RWPE2 (cell line): ENCODE results near the gene ARHGAP9.

Source experiments
- ATAC-seq: fragments of 200-7000 bp; cut with Tn5 transposase; 3 replicates; pipeline ENCODE4 v1.9.1; 2021; ENCODE audit warnings: low read depth
- DNase-seq: peaks from one replicate; pipeline ENCODE4 v3.0.0-alpha.2; 2020; ENCODE audit warnings: low spot score
- H3K27ac ChIP-seq: fragments of 450-650 bp; 2 replicates; pipeline ENCODE4 v1.5.1; 2017; ENCODE audit warnings: mild to moderate bottlenecking; ENCODE audit not compliant: poor library complexity, severe bottlenecking
- H3K27me3 ChIP-seq: fragments of 250-450 bp; sonication (Bioruptor Pico); 2 replicates; pipeline ENCODE4 v1.5.1; 2021; ENCODE audit warnings: mild to moderate bottlenecking, moderate library complexity; ENCODE audit not compliant: insufficient read depth, poor library complexity, severe bottlenecking
- H3K36me3 ChIP-seq: fragments of 250-450 bp; sonication (Bioruptor Pico); 2 replicates; pipeline ENCODE4 v1.5.1; 2020; ENCODE audit warnings: low read depth, mild to moderate bottlenecking, moderate library complexity
- H3K4me1 ChIP-seq: fragments of 250-450 bp; sonication (Bioruptor Pico); 2 replicates; pipeline ENCODE4 v1.5.1; 2021; ENCODE audit warnings: mild to moderate bottlenecking, moderate library complexity; ENCODE audit not compliant: insufficient read depth, poor library complexity, severe bottlenecking
- H3K4me3 ChIP-seq: fragments of 250-450 bp; sonication (Bioruptor Pico); 2 replicates; pipeline ENCODE4 v1.5.1; 2021; ENCODE audit warnings: mild to moderate bottlenecking, moderate library complexity; ENCODE audit not compliant: severe bottlenecking
- H3K9me3 ChIP-seq: fragments of 250-450 bp; sonication (Bioruptor Pico); 2 replicates; pipeline ENCODE4 v1.5.1; 2021; ENCODE audit warnings: mild to moderate bottlenecking, moderate library complexity; ENCODE audit not compliant: severe bottlenecking
- TF ChIP-seq, protein P1 (sequence below): fragments of 450-650 bp; IDR thresholded peaks from one replicate; pipeline ENCODE4 v1.5.1; 2017; ENCODE audit warnings: mild to moderate bottlenecking, moderate library complexity; ENCODE audit not compliant: poor library complexity, severe bottlenecking

The ARHGAP9 gene

DNA sequence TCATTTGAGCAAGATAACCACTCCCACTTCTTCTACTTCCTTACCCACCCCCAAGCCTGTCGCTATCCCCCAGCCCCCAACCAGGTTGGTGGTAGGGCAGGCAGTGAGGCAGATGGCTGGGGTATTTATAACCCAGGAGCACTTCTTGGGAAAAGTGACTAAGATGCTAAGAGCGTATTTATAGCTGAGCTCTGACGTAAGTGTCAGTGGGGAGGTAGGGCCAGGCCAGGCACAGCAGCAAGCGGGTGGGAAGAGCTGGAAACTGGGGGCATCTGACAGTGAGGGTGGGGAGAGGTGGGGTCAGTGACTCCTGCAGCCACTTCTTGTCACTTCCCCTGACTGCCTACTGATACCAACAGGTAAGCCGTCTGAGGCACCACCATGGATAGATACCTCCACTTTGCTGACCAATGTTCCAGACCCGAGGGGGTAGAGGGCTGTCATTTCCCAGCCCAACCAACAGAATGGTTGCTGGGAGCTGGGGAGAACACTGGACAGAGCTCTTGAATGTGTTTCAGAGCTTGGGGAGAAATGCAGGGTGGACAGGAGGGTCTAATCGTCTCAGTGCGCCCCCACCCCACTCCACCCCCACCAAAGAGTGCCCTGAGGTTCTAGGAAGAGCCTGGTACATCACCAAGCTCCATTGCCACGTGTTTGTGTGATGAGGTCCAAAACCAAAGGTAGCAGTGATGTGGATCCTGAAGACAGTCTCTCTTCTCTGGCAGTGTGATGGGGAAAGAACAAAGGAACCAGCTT, 27.3 kb downstream of the ARHGAP9 start:
- H3K27ac ChIP-seq = no peak overlapping the region
- TF ChIP-seq, protein P1, sequence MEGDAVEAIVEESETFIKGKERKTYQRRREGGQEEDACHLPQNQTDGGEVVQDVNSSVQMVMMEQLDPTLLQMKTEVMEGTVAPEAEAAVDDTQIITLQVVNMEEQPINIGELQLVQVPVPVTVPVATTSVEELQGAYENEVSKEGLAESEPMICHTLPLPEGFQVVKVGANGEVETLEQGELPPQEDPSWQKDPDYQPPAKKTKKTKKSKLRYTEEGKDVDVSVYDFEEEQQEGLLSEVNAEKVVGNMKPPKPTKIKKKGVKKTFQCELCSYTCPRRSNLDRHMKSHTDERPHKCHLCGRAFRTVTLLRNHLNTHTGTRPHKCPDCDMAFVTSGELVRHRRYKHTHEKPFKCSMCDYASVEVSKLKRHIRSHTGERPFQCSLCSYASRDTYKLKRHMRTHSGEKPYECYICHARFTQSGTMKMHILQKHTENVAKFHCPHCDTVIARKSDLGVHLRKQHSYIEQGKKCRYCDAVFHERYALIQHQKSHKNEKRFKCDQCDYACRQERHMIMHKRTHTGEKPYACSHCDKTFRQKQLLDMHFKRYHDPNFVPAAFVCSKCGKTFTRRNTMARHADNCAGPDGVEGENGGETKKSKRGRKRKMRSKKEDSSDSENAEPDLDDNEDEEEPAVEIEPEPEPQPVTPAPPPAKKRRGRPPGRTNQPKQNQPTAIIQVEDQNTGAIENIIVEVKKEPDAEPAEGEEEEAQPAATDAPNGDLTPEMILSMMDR = no peak
- peaks cover 14% of the 10 kb centered on the region for H3K4me1 ChIP-seq
- no peaks in the 10 kb centered on the region for H3K27me3 ChIP-seq
- ATAC-seq (peak; percentile 8; the same call in 1 of the 3 replicates), DNase-seq (no peak)
- H3K9me3 ChIP-seq = no peaks in the 10 kb centered on the region
- H3K4me3 ChIP-seq = no peak overlapping the region
- H3K36me3 ChIP-seq = no peaks in the 10 kb centered on the region

DNA sequence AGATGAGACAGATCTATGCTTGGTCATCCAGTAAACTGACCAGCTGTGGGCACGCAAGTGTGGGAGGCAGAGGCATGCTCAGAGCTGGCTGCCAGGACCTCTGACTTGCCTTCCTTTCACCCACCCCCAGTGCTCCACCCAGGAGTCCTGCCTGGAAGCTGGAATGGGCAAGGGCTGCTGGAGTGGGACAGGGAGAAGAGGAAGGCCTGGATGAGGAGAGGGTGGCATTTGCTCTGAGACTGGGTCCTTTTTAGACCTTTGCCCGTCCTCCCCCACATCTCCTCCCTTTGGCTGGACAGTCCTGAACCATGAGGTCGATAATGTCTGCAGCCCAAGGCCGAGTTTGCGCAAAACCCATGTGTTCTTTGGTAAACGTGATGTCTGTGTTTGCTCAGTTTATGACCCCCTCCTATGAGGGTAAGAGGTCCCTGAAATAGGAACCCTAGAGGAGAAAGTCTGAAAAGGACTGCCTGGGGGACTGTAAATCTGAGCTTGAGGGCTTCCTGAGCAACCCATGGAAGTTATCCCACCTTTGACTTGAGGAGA, 28.4 kb downstream of the ARHGAP9 start:
- no peaks in the 10 kb centered on the region for H3K27me3 ChIP-seq
- no peaks in the 10 kb centered on the region for H3K9me3 ChIP-seq
- H3K36me3 ChIP-seq = no peaks in the 10 kb centered on the region
- peaks cover 5% of the 10 kb centered on the region for H3K4me1 ChIP-seq
- no peak overlapping the region for H3K4me3 ChIP-seq
- ATAC-seq (no peak), DNase-seq (no peak)
- H3K27ac ChIP-seq = no peak overlapping the region
- TF ChIP-seq, protein P1 = no peak

DNA sequence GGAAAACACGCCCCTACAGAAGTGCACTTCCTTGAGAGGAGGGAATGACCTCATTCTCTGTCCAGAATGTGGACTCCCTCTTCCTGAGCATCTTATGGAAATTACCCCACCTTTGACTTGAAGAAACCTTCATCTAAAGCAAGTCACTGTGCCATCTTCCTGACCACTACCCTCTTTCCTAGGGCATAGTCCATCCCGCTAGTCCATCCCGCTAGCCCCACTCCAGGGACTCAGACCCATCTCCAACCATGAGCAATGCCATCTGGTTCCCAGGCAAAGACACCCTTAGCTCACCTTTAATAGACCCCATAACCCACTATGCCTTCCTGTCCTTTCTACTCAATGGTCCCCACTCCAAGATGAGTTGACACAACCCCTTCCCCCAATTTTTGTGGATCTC, 29.6 kb downstream of the ARHGAP9 start:
- no peak overlapping the region for H3K27ac ChIP-seq
- H3K36me3 ChIP-seq = no peaks in the 10 kb centered on the region
- no peaks in the 10 kb centered on the region for H3K9me3 ChIP-seq
- DNase-seq = no peak
- H3K4me1 ChIP-seq = peaks cover 5% of the 10 kb centered on the region
- H3K4me3 ChIP-seq = no peak overlapping the region
- ATAC-seq = no peak
- TF ChIP-seq, protein P1 = no peak
- H3K27me3 ChIP-seq = no peaks in the 10 kb centered on the region

DNA sequence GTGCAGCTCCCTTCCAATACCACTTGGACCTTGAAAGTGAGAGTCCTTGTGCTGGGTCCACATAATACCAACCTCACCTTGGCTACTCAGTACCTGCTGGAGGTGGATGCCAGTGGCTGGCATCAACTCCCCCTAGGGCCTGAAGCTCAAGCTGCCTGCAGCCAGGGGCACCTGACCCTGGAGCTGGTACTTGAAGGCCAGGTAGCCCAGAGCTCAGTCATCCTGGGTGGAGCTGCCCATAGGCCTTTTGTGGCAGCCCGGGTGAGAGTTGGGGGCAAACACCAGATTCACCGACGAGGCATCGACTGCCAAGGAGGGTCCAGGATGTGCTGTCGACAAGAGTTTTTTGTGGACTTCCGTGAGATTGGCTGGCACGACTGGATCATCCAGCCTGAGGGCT, 30.3 kb downstream of the ARHGAP9 start:
- Histone ChIP-seq H3K27me3 (no peaks in the 10 kb centered on the region), H3K4me1 (peaks cover under 1% of the 10 kb centered on the region), H3K36me3 (no peaks in the 10 kb centered on the region), H3K27ac (no peak overlapping the region), H3K4me3 (no peak overlapping the region), H3K9me3 (no peaks in the 10 kb centered on the region)
- TF ChIP-seq, protein P1 = no peak
- ATAC-seq (no peak), DNase-seq (no peak)

DNA sequence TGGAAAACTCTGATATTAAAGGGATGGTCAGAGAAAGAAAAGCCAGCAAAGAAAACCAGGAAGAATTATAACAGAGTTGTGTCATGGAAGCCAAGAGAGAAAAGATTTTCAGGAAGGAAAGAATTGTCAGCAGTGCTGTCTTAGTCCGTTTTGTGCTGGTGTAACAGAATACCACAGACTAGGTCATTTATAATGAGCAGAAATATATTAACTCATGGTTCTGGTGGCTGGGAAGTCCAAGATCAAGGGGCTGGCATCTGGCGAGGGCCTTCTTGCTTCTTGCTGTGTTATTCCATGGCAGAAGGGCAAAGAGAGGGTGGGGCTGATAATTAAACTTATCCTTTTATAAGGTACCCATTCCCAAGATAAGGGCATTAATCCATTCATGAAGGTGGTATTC, 31.0 kb downstream of the ARHGAP9 start:
- ATAC-seq = no peak
- H3K27me3 ChIP-seq = no peaks in the 10 kb centered on the region
- H3K27ac ChIP-seq = no peak overlapping the region
- DNase-seq = no peak
- H3K4me1 ChIP-seq = no peaks in the 10 kb centered on the region
- no peaks in the 10 kb centered on the region for H3K9me3 ChIP-seq
- TF ChIP-seq, protein P1 = no peak
- no peak overlapping the region for H3K4me3 ChIP-seq
- no peaks in the 10 kb centered on the region for H3K36me3 ChIP-seq
